Left ventricle myocardium inferior (tissue), 1 donor: ENCODE data around the gene CNOT4. TPM values are rescaled to one million over a fixed set of nuclear protein-coding genes. Genes with fewer than 3 reads are reported as not detected.

Source experiments
- DNase-seq: peaks from one replicate; pipeline ENCODE4 v3.0.0-alpha.2; 2020
- H3K27ac ChIP-seq: fragments of 200-600 bp; replicated peaks from 2 replicates; pipeline ENCODE4 v1.8.0; 2021
- H3K27me3 ChIP-seq: fragments of 200-600 bp; 2 replicates; pipeline ENCODE4 v1.8.0; 2021; ENCODE audit warnings: low read depth
- H3K36me3 ChIP-seq: fragments of 200-600 bp; 2 replicates; pipeline ENCODE4 v1.8.0; 2021
- H3K4me1 ChIP-seq: fragments of 200-600 bp; 2 replicates; pipeline ENCODE4 v1.8.0; 2021
- H3K4me3 ChIP-seq: fragments of 200-600 bp; 2 replicates; pipeline ENCODE4 v1.8.0; 2021; ENCODE audit warnings: mild to moderate bottlenecking, moderate library complexity
- H3K9me3 ChIP-seq: fragments of 200-600 bp; replicated peaks from 2 replicates; pipeline ENCODE4 v1.8.0; 2021
- CTCF ChIP-seq: fragments of 200-600 bp; IDR thresholded peaks from 2 replicates; pipeline ENCODE4 v1.8.0; 2021; ENCODE audit warnings: antibody characterized with exemption, mild to moderate bottlenecking, borderline replicate concordance
- intact Hi-C: fragments of 100-400 bp; cut with micrococcal nuclease; formaldehyde crosslinking; loops from one replicate; pipeline ENCODE4 v1.11.0; 2022
- long read RNA-seq: library from polyadenylated mRNA; unstranded; transcript quantifications from one replicate; pipeline ENCODE4 v2.0.0, GENCODE V29; 2021
- total RNA-seq: library from RNA; stranded (reverse); fragmentation: NEBNext Ultra II Directional; extraction: Animal tissue kit (Norgen Biotek cat#: 25700); gene quantifications from one replicate; pipeline ENCODE4 v1.2.1, GENCODE V29; 2021
- donor health status: DM: no; HTN: yes; CAD: no; lungs with severe emphysema.

Gene CNOT4, protein sequence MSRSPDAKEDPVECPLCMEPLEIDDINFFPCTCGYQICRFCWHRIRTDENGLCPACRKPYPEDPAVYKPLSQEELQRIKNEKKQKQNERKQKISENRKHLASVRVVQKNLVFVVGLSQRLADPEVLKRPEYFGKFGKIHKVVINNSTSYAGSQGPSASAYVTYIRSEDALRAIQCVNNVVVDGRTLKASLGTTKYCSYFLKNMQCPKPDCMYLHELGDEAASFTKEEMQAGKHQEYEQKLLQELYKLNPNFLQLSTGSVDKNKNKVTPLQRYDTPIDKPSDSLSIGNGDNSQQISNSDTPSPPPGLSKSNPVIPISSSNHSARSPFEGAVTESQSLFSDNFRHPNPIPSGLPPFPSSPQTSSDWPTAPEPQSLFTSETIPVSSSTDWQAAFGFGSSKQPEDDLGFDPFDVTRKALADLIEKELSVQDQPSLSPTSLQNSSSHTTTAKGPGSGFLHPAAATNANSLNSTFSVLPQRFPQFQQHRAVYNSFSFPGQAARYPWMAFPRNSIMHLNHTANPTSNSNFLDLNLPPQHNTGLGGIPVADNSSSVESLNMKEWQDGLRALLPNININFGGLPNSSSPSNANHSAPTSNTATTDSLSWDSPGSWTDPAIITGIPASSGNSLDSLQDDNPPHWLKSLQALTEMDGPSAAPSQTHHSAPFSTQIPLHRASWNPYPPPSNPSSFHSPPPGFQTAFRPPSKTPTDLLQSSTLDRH
- total RNA-seq, result 26.1 TPM
- long read RNA-seq, full-length matches to known transcripts, result 22 of 32 reads
- long read RNA-seq, partial matches to known transcripts, result 4 of 32 reads
- long read RNA-seq, other reads (novel, unspliced or antisense), result 6 of 32 reads

- H3K4me1 ChIP-seq, result peaks cover 50% of the 10 kb centered on the region
- DNase-seq, result peak; percentile 97
- TF ChIP-seq CTCF, result no peak
- intact Hi-C loops, result no loop called here
- no peaks in the 10 kb centered on the region for H3K36me3 ChIP-seq
- H3K27me3 ChIP-seq, result no peaks in the 10 kb centered on the region
- H3K4me3 ChIP-seq, result peak within 1 kb of the TSS; percentile 86
- no peaks in the 10 kb centered on the region for H3K9me3 ChIP-seq
- H3K27ac ChIP-seq, result peak within 1 kb of the TSS; percentile 95
Observed at GRCh38 chr7:135509839-135510591, at the start of gene CNOT4. Gene CNOT4 (minus strand): TSS chr7:135510102. CDS start chr7:135438331, 71,771 bp downstream.

DNA sequence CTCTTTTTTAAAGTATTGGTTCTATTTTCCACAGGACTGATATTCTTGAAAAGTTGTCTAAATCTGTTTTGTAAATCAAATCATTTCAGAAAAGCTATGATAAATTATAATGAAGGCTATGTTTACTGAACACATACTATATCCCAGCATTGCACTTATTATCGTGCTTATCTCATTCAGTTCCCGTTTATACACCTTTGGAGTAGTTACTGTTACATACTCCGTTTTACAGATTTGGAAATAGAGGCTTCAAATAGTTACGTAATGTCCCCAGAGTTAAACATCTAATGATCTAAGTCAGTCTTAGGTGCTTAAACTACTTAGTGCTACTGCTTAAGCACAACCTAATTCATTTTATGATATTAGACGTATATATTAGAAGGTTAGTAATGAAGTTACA is 49.0 kb upstream of the CNOT4 start:
- Histone ChIP-seq H3K27ac (peak overlapping the region; percentile 98), H3K36me3 (no peaks in the 10 kb centered on the region), H3K27me3 (no peaks in the 10 kb centered on the region), H3K4me1 (peaks cover 32% of the 10 kb centered on the region), H3K4me3 (peak overlapping the region; percentile 88), H3K9me3 (no peaks in the 10 kb centered on the region)
- DNase-seq, result no peak
- no peak for TF ChIP-seq CTCF
- intact Hi-C loops, result loop anchor here (10.0 kb wide), 1 partner anchor 284 kb away; no protein-coding TSS in a partner anchor

GRCh38 chr7:135558337-135558767 is 48.5 kb upstream of the CNOT4 start:
- H3K27me3 ChIP-seq, result no peaks in the 10 kb centered on the region
- H3K4me1 ChIP-seq, result peaks cover 32% of the 10 kb centered on the region
- intact Hi-C loops, result loop anchor here (10.0 kb wide), 1 partner anchor 284 kb away; no protein-coding TSS in a partner anchor
- peak; percentile 65 for TF ChIP-seq CTCF
- no peaks in the 10 kb centered on the region for H3K9me3 ChIP-seq
- H3K4me3 ChIP-seq, result peak overlapping the region; percentile 88
- no peaks in the 10 kb centered on the region for H3K36me3 ChIP-seq
- peak overlapping the region; percentile 98 for H3K27ac ChIP-seq
- DNase-seq, result peak; percentile 34

- peak within 1 kb of the TSS; percentile 98 for H3K27ac ChIP-seq
- intact Hi-C loops, result loop anchor here (10.0 kb wide), 1 partner anchor 283 kb away; no protein-coding TSS in a partner anchor
- H3K9me3 ChIP-seq, result no peaks in the 10 kb centered on the region
- TF ChIP-seq CTCF, result peak; percentile 22
- peaks cover 32% of the 10 kb centered on the region for H3K4me1 ChIP-seq
- DNase-seq, result peak; percentile 65
- no peaks in the 10 kb centered on the region for H3K36me3 ChIP-seq
- no peaks in the 10 kb centered on the region for H3K27me3 ChIP-seq
- peak within 1 kb of the TSS; percentile 88 for H3K4me3 ChIP-seq
Observed at GRCh38 chr7:135557455-135558336, 47.8 kb upstream of the CNOT4 start, which contains the start of gene NUP205. Gene NUP205 (plus strand): TSS chr7:135557917. CDS start chr7:135557945, 28 bp downstream.
